ENCODE measurements around the gene RASGRF2. TPM values are rescaled to one million over a fixed set of nuclear protein-coding genes. Genes with fewer than 3 reads are reported as not detected.
"Not testable (repeated sequence)": the region's sequence is repeated elsewhere in the genome, so short reads cannot be mapped to it uniquely, and the experiment has no call there.

Gene RASGRF2
- total RNA-seq, 2 donors from 2014 or later, result 19.9 to 20.5 TPM

DNA sequence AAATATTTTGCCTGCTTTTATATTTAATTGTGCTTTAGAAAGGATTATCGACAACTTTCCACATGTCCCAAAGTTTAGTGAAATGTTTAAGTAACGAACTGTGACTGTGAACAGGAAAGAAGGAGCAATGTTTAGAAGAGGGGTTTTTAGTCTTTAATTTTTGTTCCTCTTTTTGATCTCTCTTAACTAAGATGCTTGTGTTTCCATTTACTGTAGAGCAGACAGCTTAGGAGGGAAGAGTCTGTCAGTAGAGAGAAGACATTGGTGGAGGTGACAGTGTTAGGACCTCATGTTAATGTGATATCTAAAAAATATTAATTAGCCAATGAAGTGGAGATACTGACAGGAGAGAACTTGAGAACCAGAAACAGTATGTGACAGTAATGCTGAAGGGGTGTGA, 92.2 kb downstream of the RASGRF2 start:
- Mint-ChIP-seq H3K9me3 (peaks cover 0 to 1% of the 10 kb centered on the region in 2 donors), H3K4me3 (no peak overlapping the region), H3K27me3 (ENCODE audit: low read depth) (no peaks in the 10 kb centered on the region), H3K4me1 (ENCODE audit: low read depth) (peaks cover 13% of the 10 kb centered on the region), H3K27ac (no peak overlapping the region), H3K36me3 (ENCODE audit: insufficient read depth in 2 of 2) (peaks cover 2 to 7% of the 10 kb centered on the region in 2 donors)
- ATAC-seq (replicated peaks in 1 of 2) (no peak), DNase-seq (no peak)

- DNase-seq, H3K9me3 Mint-ChIP-seq: not testable (repeated sequence)
Measured at GRCh38 chr5:81053282-81053681, 93.1 kb downstream of the RASGRF2 start.

DNA sequence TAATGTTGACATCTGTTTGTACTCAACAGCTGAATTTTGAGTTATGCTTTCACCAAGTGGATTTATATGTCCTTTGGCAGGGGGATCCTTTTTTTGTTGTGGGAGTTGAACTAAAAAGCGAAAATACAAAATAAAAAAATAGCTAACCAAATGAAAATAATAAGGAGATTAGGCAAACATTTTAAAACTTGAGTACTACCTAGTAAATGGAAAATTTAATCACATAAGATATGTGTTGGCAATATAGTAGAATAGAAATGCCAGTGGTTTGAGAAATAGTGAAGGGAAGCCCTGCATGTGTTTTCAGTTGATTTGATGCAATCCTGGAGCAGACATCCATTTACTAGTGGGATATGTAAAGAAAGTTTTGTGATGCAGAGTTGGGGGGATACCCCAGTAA, 98.0 kb downstream of the RASGRF2 start:
- H3K27me3 Mint-ChIP-seq (ENCODE audit: low read depth), result no peaks in the 10 kb centered on the region
- H3K4me3 Mint-ChIP-seq, result no peak overlapping the region
- H3K4me1 Mint-ChIP-seq (ENCODE audit: low read depth), result peaks cover 21% of the 10 kb centered on the region
- peaks cover 5 to 6% of the 10 kb centered on the region in 2 donors for H3K36me3 Mint-ChIP-seq (ENCODE audit: insufficient read depth in 2 of 2)
- peaks cover 0 to 3% of the 10 kb centered on the region in 2 donors for H3K9me3 Mint-ChIP-seq
- DNase-seq, result no peak
- ATAC-seq (replicated peaks in 1 of 2), result no peak
- H3K27ac Mint-ChIP-seq, result no peak overlapping the region

More at GRCh38 chr5:81053282-81053681, 93.1 kb downstream of the RASGRF2 start:
- H3K27me3 Mint-ChIP-seq (ENCODE audit: low read depth); H3K36me3 Mint-ChIP-seq (ENCODE audit: insufficient read depth in 2 of 2); H3K4me3 Mint-ChIP-seq; ATAC-seq (replicated peaks in 1 of 2); H3K27ac Mint-ChIP-seq: not testable (repeated sequence)
- H3K4me1 Mint-ChIP-seq (ENCODE audit: low read depth), result peaks cover 13% of the 10 kb centered on the region

DNA sequence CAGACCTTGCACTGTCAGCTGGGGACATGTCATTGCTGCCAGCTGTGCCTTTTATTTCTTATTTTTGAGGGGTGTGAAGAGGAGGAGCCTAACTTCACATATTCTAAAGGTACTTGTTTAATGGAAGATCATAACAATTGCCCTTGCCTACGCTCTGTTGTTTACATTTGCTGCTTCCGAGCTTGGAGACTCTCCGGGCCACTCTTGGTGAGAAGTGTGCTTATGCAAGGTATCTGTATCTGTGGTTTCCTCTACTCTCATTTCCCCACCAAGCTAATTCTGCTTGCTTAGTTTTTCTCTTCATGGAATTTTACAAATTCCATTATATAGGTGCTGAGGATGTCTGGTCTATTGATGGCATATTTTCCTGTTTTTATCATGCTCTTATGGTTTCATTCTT, 105.3 kb downstream of the RASGRF2 start:
- Mint-ChIP-seq H3K36me3 (ENCODE audit: insufficient read depth in 2 of 2) (peaks cover 3 to 14% of the 10 kb centered on the region in 2 donors), H3K9me3 (peaks cover 1 to 2% of the 10 kb centered on the region in 2 donors), H3K4me1 (ENCODE audit: low read depth) (peaks cover 20% of the 10 kb centered on the region), H3K4me3 (no peak overlapping the region), H3K27me3 (ENCODE audit: low read depth) (no peaks in the 10 kb centered on the region), H3K27ac (no peak overlapping the region)
- DNase-seq (no peak), ATAC-seq (replicated peaks in 1 of 2) (no peak)

- Mint-ChIP-seq H3K27ac (no peak overlapping the region), H3K27me3 (ENCODE audit: low read depth) (no peaks in the 10 kb centered on the region), H3K4me1 (ENCODE audit: low read depth) (peaks cover 14% of the 10 kb centered on the region), H3K36me3 (ENCODE audit: insufficient read depth in 2 of 2) (peaks cover 3 to 15% of the 10 kb centered on the region in 2 donors), H3K4me3 (no peak overlapping the region), H3K9me3 (peaks cover 1 to 2% of the 10 kb centered on the region in 2 donors)
- DNase-seq, result no peak
- ATAC-seq (replicated peaks in 1 of 2), result no peak
Measured at GRCh38 chr5:81066102-81066501, 105.9 kb downstream of the RASGRF2 start.

GRCh38 chr5:81067406-81067805, 107.2 kb downstream of the RASGRF2 start:
- Mint-ChIP-seq H3K36me3 (ENCODE audit: insufficient read depth in 2 of 2) (peaks cover 3 to 15% of the 10 kb centered on the region in 2 donors), H3K9me3 (peaks cover 1 to 2% of the 10 kb centered on the region in 2 donors), H3K27me3 (ENCODE audit: low read depth) (no peaks in the 10 kb centered on the region), H3K27ac (no peak overlapping the region), H3K4me1 (ENCODE audit: low read depth) (peaks cover 13% of the 10 kb centered on the region), H3K4me3 (no peak overlapping the region)
- no peak for ATAC-seq (replicated peaks in 1 of 2)
- DNase-seq, result no peak

DNA sequence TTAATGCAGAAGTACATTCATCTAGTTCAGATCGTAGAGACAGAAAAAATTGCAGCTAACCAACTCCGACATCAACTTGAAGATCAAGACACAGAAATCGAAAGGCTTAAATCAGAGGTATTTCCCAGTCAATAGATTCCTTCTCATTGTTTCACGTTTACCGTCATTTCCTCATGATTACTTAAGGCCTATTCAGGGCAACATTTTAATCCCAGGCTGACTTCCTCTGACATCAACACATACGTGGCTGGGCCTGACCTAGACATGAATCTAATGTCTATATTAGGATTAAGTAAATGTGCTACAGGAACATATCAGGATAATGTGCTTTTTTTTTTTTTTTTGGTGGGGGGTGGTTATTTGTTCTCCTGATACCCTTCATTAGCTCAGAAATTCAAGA, 107.9 kb downstream of the RASGRF2 start:
- H3K4me1 Mint-ChIP-seq (ENCODE audit: low read depth), result peaks cover 13% of the 10 kb centered on the region
- ATAC-seq (replicated peaks in 1 of 2) (no peak), DNase-seq (no peak)
- H3K27ac Mint-ChIP-seq, result no peak overlapping the region
- H3K27me3 Mint-ChIP-seq (ENCODE audit: low read depth), result no peaks in the 10 kb centered on the region
- peaks cover 3 to 17% of the 10 kb centered on the region in 2 donors for H3K36me3 Mint-ChIP-seq (ENCODE audit: insufficient read depth in 2 of 2)
- H3K9me3 Mint-ChIP-seq, result peaks cover 1 to 2% of the 10 kb centered on the region in 2 donors
- H3K4me3 Mint-ChIP-seq, result no peak overlapping the region

- no peak overlapping the region for H3K27ac Mint-ChIP-seq
- no peaks in the 10 kb centered on the region for H3K27me3 Mint-ChIP-seq (ENCODE audit: low read depth)
- H3K9me3 Mint-ChIP-seq, result peaks cover 1 to 2% of the 10 kb centered on the region in 2 donors
- DNase-seq (no peak), ATAC-seq (replicated peaks in 1 of 2) (no peak)
- no peak overlapping the region for H3K4me3 Mint-ChIP-seq
- peaks cover 13% of the 10 kb centered on the region for H3K4me1 Mint-ChIP-seq (ENCODE audit: low read depth)
- H3K36me3 Mint-ChIP-seq (ENCODE audit: insufficient read depth in 2 of 2), result peaks cover 3 to 17% of the 10 kb centered on the region in 2 donors
Measured at GRCh38 chr5:81068635-81069034, 108.5 kb downstream of the RASGRF2 start.

GRCh38 chr5:81069990-81070389, 109.8 kb downstream of the RASGRF2 start:
- H3K4me3 Mint-ChIP-seq, result no peak overlapping the region
- peaks cover 1 to 8% of the 10 kb centered on the region in 2 donors for H3K36me3 Mint-ChIP-seq (ENCODE audit: insufficient read depth in 2 of 2)
- H3K9me3 Mint-ChIP-seq, result no peaks in the 10 kb centered on the region
- no peak for ATAC-seq (replicated peaks in 1 of 2)
- H3K27me3 Mint-ChIP-seq (ENCODE audit: low read depth), result no peaks in the 10 kb centered on the region
- no peak for DNase-seq
- H3K27ac Mint-ChIP-seq, result no peak overlapping the region
- H3K4me1 Mint-ChIP-seq (ENCODE audit: low read depth), result peaks cover 5% of the 10 kb centered on the region

DNA sequence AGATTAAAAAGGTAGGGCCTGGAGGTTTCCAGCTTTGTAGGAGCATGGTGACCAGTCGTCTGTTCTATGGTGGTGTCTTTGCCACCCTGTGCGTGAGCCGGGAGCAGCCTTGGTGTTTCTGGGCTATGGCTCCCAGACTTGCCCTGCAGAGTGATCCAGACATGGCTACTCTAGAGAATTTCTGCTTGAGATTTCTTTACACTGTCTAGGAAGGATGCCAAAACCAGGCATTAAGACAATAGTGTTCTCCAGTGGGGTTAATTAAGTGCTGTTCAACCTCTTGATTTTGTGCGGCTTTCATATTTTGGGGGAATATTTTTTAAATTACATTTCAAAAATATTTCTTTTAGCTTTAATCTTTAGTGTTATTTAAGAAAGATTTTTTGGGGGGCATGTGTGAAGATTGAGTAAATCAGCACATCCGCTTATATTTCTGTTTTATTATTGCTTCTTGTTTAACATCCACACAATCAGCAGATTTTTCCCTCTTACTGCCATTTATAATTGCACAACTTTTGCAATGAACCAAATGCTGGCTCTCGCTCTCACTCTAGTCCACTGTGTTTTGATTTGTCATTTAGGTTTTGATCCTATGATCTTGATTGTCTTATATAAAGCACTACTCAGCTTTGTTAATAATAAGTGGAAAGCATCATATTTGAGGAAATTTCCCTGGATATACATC, 110.5 kb downstream of the RASGRF2 start:
- H3K27ac Mint-ChIP-seq, result no peak overlapping the region
- H3K4me1 Mint-ChIP-seq (ENCODE audit: low read depth), result peaks cover 5% of the 10 kb centered on the region
- no peaks in the 10 kb centered on the region for H3K27me3 Mint-ChIP-seq (ENCODE audit: low read depth)

DNA sequence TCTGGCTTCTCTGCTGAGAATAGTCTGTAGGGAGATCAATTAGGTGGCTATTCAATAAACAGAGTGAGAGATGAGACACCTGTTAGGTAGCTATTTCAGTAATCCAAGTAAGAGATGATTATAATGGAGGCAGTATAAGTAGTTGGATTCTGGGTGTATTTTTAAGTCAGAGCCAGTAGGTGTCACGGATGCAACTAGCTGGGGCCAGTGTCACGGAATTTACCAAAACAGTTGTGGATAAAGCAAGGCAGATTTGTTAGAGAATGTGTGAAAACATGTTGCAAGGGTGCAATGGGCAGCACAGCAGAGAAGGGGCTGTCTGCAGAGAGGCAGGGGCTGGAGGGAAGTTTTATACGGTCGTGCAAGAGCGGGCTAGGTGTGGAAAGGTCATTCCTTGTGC, 114.9 kb downstream of the RASGRF2 start:
- Mint-ChIP-seq H3K4me3 (no peak overlapping the region), H3K4me1 (ENCODE audit: low read depth) (peaks cover 5% of the 10 kb centered on the region), H3K36me3 (ENCODE audit: insufficient read depth in 2 of 2) (peaks cover 0 to 17% of the 10 kb centered on the region in 2 donors), H3K27me3 (ENCODE audit: low read depth) (no peaks in the 10 kb centered on the region), H3K27ac (no peak overlapping the region), H3K9me3 (peaks cover 0 to 2% of the 10 kb centered on the region in 2 donors)
- DNase-seq (no peak), ATAC-seq (replicated peaks in 1 of 2) (no peak)

More for the DNA sequence above, 110.5 kb downstream of the RASGRF2 start:
- H3K9me3 Mint-ChIP-seq, result no peaks in the 10 kb centered on the region
- ATAC-seq (replicated peaks in 1 of 2) (no peak), DNase-seq (no peak)
- H3K36me3 Mint-ChIP-seq (ENCODE audit: insufficient read depth in 2 of 2), result peaks cover 1 to 8% of the 10 kb centered on the region in 2 donors
- H3K4me3 Mint-ChIP-seq, result no peak overlapping the region

GRCh38 chr5:81077105-81077504, 116.9 kb downstream of the RASGRF2 start:
- Mint-ChIP-seq H3K4me3 (no peak overlapping the region), H3K27ac (no peak overlapping the region), H3K36me3 (ENCODE audit: insufficient read depth in 2 of 2) (peaks cover 0 to 16% of the 10 kb centered on the region in 2 donors), H3K9me3 (peaks cover 0 to 2% of the 10 kb centered on the region in 2 donors), H3K27me3 (ENCODE audit: low read depth) (no peaks in the 10 kb centered on the region), H3K4me1 (ENCODE audit: low read depth) (peaks cover 5% of the 10 kb centered on the region)
- no peak for DNase-seq
- ATAC-seq (replicated peaks in 1 of 2), result no peak

DNA sequence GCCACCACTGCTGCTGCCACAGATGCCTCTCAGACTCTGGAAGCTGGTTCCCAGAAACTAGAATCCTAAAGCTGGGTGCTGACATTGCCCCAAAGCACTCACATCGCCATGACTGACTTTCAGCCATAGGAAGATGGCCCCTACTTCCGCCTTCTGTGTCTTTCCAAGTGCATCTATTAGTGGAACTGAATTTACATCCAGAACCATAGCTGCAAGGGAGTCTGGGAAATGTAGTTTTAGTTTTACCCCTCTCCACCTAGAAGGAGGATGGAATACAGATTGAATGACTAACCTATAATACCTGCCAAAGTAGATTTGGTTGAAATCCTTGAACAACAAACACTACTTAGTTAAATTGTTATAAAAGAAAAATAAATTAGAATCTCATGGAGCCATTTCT, 118.8 kb downstream of the RASGRF2 start:
- Mint-ChIP-seq H3K4me1 (ENCODE audit: low read depth) (peaks cover 2% of the 10 kb centered on the region), H3K4me3 (no peak overlapping the region), H3K27ac (no peak overlapping the region), H3K27me3 (ENCODE audit: low read depth) (no peaks in the 10 kb centered on the region), H3K36me3 (ENCODE audit: insufficient read depth in 2 of 2) (peaks cover 0 to 11% of the 10 kb centered on the region in 2 donors), H3K9me3 (peaks cover 0 to 2% of the 10 kb centered on the region in 2 donors)
- DNase-seq (no peak), ATAC-seq (replicated peaks in 1 of 2) (no peak)
